Liver (tissue), 9 donors: ENCODE measurements around the gene SLC2A4. TPM values are rescaled to one million over a fixed set of nuclear protein-coding genes. Genes with fewer than 3 reads are reported as not detected.
A peak's percentile ranks its signal among the peaks of the same experiment; 100 is the strongest.

Experiments used
- DNase-seq: peaks from one replicate; pipeline ENCODE4 v3.0.0-alpha.2; 2017; ENCODE audit warnings: low spot score
- H3K27ac ChIP-seq, 2 donors: one replicate each; pipeline ENCODE4 v1.7.0; 2013; ENCODE audit warnings: inconsistent platforms in 2 of 2, low read length in 2 of 2, control low read depth in 1 of 2, low read depth in 1 of 2, mild to moderate bottlenecking in 1 of 2
- H3K27me3 ChIP-seq, 4 donors: one replicate each; pipeline versions ENCODE4 v1.6.1 to v1.7.0; 2013; ENCODE audit warnings: low read length in 3 of 4, inconsistent platforms in 1 of 4, mild to moderate bottlenecking in 1 of 4, moderate library complexity in 1 of 4; ENCODE audit not compliant: control insufficient read depth in 4 of 4, insufficient read depth in 4 of 4
- H3K36me3 ChIP-seq, 4 donors: one replicate each; pipeline versions ENCODE4 v1.6.1 to v1.7.0; 2013; ENCODE audit warnings: low read length in 3 of 4, mild to moderate bottlenecking in 3 of 4, low read depth in 1 of 4, moderate library complexity in 1 of 4; ENCODE audit not compliant: control insufficient read depth in 4 of 4, insufficient read depth in 3 of 4
- H3K4me1 ChIP-seq, 4 donors: one replicate each; pipeline versions ENCODE4 v1.6.1 to v1.7.0; 2013; ENCODE audit warnings: low read length in 3 of 4, mild to moderate bottlenecking in 3 of 4, moderate library complexity in 1 of 4; ENCODE audit not compliant: control insufficient read depth in 4 of 4, insufficient read depth in 4 of 4
- H3K4me3 ChIP-seq, 3 donors: one replicate each; pipeline versions ENCODE4 v1.6.1 to v1.7.0; 2013; ENCODE audit warnings: low read length in 3 of 3, control low read depth in 1 of 3, low read depth in 1 of 3, mild to moderate bottlenecking in 1 of 3
- H3K9ac ChIP-seq, 2 donors: one replicate each; pipeline ENCODE4 v1.7.0; 2013; ENCODE audit warnings: low read length in 2 of 2, mild to moderate bottlenecking in 2 of 2, moderate library complexity in 2 of 2, control low read depth in 1 of 2, low read depth in 1 of 2
- H3K9me3 ChIP-seq, 4 donors: one replicate each; pipeline versions ENCODE4 v1.6.1 to v1.7.0; 2013; ENCODE audit warnings: low read length in 3 of 4; ENCODE audit not compliant: control insufficient read depth in 4 of 4
- CTCF ChIP-seq: fragments of 150-350 bp; IDR thresholded peaks from 2 replicates; pipeline ENCODE4 v1.5.1; 2017; ENCODE audit warnings: improper control_type of control experiment, low read depth, low read length; ENCODE audit not compliant: missing input control
- EGR1 ChIP-seq, 2 donors: IDR thresholded peaks; 2 replicates each; pipeline ENCODE4 v1.6.1; 2016 to 2018; ENCODE audit warnings: antibody characterized with exemption in 2 of 2, low read depth in 2 of 2
- FOXA1 ChIP-seq: IDR thresholded peaks from 2 replicates; pipeline ENCODE4 v1.6.1; 2016; ENCODE audit warnings: antibody characterized with exemption
- FOXA2 ChIP-seq: IDR thresholded peaks from 2 replicates; pipeline ENCODE4 v1.6.1; 2016; ENCODE audit warnings: antibody characterized with exemption
- GABPA ChIP-seq, 2 donors: IDR thresholded peaks in 1 of 2; conservative IDR thresholded peaks in 1 of 2; 2 replicates each; pipeline ENCODE4 v1.6.1; 2016; ENCODE audit warnings: antibody characterized with exemption in 2 of 2, mild to moderate bottlenecking in 1 of 2, moderate library complexity in 1 of 2
- HNF4A ChIP-seq, 2 donors: conservative IDR thresholded peaks; 2 replicates each; pipeline ENCODE4 v1.6.1; 2016; ENCODE audit warnings: antibody characterized with exemption in 2 of 2, mild to moderate bottlenecking in 2 of 2
- HNF4G ChIP-seq: IDR thresholded peaks from 2 replicates; pipeline ENCODE4 v1.6.1; 2016; ENCODE audit warnings: antibody characterized with exemption
- JUND ChIP-seq, 2 donors: IDR thresholded peaks; 2 replicates each; pipeline ENCODE4 v1.6.1; 2016; ENCODE audit warnings: antibody characterized with exemption in 2 of 2
- NR2F2 ChIP-seq: IDR thresholded peaks from 2 replicates; pipeline ENCODE4 v1.6.1; 2016; ENCODE audit warnings: antibody characterized with exemption
- RAD21 ChIP-seq, 2 donors: IDR thresholded peaks; 2 replicates each; pipeline ENCODE4 v1.6.1; 2016; ENCODE audit warnings: antibody characterized with exemption in 2 of 2, mild to moderate bottlenecking in 2 of 2
- RXRA ChIP-seq, 2 donors: IDR thresholded peaks; 2 replicates each; pipeline ENCODE4 v1.6.1; 2017 to 2018; ENCODE audit warnings: antibody characterized with exemption in 2 of 2, mild to moderate bottlenecking in 1 of 2
- SP1 ChIP-seq: IDR thresholded peaks from 2 replicates; pipeline ENCODE4 v1.6.1; 2018; ENCODE audit warnings: antibody characterized with exemption, mild to moderate bottlenecking
- TAF1 ChIP-seq: conservative IDR thresholded peaks from 2 replicates; pipeline ENCODE4 v1.6.1; 2016; ENCODE audit warnings: antibody characterized with exemption, mild to moderate bottlenecking
- YY1 ChIP-seq: IDR thresholded peaks from 2 replicates; pipeline ENCODE4 v1.6.1; 2016; ENCODE audit warnings: antibody characterized with exemption, mild to moderate bottlenecking
- ZBTB33 ChIP-seq: IDR thresholded peaks from 2 replicates; pipeline ENCODE4 v1.6.1; 2016; ENCODE audit warnings: antibody characterized with exemption
- WGBS: extraction: QIAGEN DNeasy Blood & Tissue Kit; methylation state at CpG from one replicate; pipeline ENCODE4 v1.1.7; 2013; 5-methylcytosine and 5-hydroxymethylcytosine counted together
- polyA plus RNA-seq, 2 donors: library from polyadenylated mRNA; stranded (reverse) in 1 of 2; unstranded in 1 of 2; fragments of 200-250 nt in 1 of 2; fragments of >200 nt in 1 of 2; fragmentation: Nextera tagmentation in 1 of 2; extraction: Ambion mirVana in 1 of 2; gene quantifications; one replicate each; pipeline versions ENCODE4 v1.2.1 to v1.2.3, GENCODE V29; 2013 to 2015
- total RNA-seq, 2 donors: library from RNA; depleted of rRNA; stranded (reverse); fragments of >200 nt; gene quantifications; one replicate each; pipeline ENCODE4 v1.2.3, GENCODE V29; 2014
- TF ChIP-seq, protein P1 (sequence below): IDR thresholded peaks from 2 replicates; pipeline ENCODE4 v1.6.1; 2016; ENCODE audit warnings: antibody characterized with exemption
- TF ChIP-seq, protein P2 (sequence below): IDR thresholded peaks from 2 replicates; pipeline ENCODE4 v1.6.1; 2016; ENCODE audit warnings: antibody characterized with exemption
- TF ChIP-seq, protein P3 (sequence below): IDR thresholded peaks from 2 replicates; pipeline ENCODE4 v1.6.1; 2016; ENCODE audit warnings: antibody characterized with exemption, mild to moderate bottlenecking
- donor health status: healthy.
- donor health status: healthy.
- donor health status: healthy.
- donor health status: healthy.
- donor health status: healthy.

SLC2A4 gene
- total and polyA plus RNA-seq, 4 donors: 0.42 to 10.6 (median 1.6) TPM

DNA sequence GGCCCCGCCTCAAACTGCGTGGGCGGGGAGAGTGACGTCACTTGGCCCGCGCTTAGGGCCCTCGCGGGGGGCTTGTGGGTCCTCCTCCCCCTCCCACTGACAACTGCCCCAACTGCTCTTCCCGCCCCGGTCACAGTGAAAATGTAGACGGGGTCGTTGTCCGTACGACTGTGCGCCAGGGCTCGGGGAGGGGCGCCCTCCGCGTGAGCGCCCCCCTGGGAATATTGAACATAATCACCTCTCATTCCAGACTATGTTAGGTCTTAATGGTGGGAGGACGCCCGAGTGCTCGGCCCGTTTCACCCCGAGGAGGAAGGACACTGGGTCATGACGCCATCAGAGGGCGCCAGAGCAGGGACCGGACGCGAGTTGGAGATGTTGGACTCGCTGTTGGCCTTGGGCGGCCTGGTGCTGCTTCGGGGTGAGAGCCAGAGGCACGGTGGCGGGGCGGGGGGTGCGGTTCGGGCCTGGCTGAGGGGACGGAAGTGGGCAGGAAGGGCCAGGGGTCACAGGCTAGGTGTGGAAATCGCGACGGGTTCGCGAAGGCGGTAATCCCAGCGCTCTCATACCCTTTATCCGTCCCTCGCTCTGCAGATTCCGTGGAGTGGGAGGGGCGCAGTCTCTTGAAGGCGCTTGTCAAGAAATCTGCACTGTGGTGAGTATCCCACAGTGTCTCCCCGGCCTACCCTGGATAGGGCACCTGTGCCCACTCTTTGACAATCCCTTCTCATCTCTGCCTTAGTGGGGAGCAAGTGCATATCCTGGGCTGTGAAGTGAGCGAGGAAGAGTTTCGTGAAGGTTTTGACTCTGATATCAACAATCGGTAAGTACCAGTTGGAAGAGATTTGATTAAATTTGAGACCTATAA, 29.1 kb upstream of the SLC2A4 start, which contains the start of gene ELP5:
Gene ELP5 (plus strand): TSS at position 40 of the 868 bp plus-strand sequence. CDS start 336 bp downstream, at position 376.
- peak; percentile 90 for DNase-seq
- no peaks in the 10 kb centered on the region for H3K27me3 ChIP-seq
- H3K4me3 ChIP-seq: peak within 1 kb of the TSS; percentile 93 to 96 (median 95)
- peaks cover 4 to 33% (median 28%) of the 10 kb centered on the region in 4 donors for H3K4me1 ChIP-seq
- H3K9ac ChIP-seq: peak within 1 kb of the TSS; percentile 92 to 95
- no peak for TF ChIP-seq GABPA (IDR thresholded peaks at IDR 0.05 in 1 of 2, conservative IDR thresholded peaks at IDR 0.05 in 1 of 2)
- no peak for TF ChIP-seq HNF4G
- TF ChIP-seq NR2F2: no peak
- TF ChIP-seq, protein P1, sequence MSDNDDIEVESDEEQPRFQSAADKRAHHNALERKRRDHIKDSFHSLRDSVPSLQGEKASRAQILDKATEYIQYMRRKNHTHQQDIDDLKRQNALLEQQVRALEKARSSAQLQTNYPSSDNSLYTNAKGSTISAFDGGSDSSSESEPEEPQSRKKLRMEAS: no peak
- TF ChIP-seq YY1: peak; percentile 85
- TF ChIP-seq HNF4A (conservative IDR thresholded peaks at IDR 0.05): peak; percentile 54 to 56
- no peak for TF ChIP-seq ZBTB33
- no peak for TF ChIP-seq CTCF
- TF ChIP-seq RXRA (IDR thresholded peaks at IDR 0.05): peak; percentile 75 to 84
- TF ChIP-seq RAD21 (IDR thresholded peaks at IDR 0.05): peak; percentile 28 to 43
- peak; percentile 35 for TF ChIP-seq FOXA2
- TF ChIP-seq, protein P2, sequence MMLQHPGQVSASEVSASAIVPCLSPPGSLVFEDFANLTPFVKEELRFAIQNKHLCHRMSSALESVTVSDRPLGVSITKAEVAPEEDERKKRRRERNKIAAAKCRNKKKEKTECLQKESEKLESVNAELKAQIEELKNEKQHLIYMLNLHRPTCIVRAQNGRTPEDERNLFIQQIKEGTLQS: no peak
- TF ChIP-seq FOXA1: no peak
- TF ChIP-seq EGR1 (IDR thresholded peaks at IDR 0.05; ENCODE audit: low read depth in 2 of 2): peak; percentile 100
- TF ChIP-seq JUND (IDR thresholded peaks at IDR 0.05): peak in 1 of 2 donors; percentile 87
- TF ChIP-seq SP1: peak; percentile 79
- TF ChIP-seq TAF1: no peak
- TF ChIP-seq, protein P3, sequence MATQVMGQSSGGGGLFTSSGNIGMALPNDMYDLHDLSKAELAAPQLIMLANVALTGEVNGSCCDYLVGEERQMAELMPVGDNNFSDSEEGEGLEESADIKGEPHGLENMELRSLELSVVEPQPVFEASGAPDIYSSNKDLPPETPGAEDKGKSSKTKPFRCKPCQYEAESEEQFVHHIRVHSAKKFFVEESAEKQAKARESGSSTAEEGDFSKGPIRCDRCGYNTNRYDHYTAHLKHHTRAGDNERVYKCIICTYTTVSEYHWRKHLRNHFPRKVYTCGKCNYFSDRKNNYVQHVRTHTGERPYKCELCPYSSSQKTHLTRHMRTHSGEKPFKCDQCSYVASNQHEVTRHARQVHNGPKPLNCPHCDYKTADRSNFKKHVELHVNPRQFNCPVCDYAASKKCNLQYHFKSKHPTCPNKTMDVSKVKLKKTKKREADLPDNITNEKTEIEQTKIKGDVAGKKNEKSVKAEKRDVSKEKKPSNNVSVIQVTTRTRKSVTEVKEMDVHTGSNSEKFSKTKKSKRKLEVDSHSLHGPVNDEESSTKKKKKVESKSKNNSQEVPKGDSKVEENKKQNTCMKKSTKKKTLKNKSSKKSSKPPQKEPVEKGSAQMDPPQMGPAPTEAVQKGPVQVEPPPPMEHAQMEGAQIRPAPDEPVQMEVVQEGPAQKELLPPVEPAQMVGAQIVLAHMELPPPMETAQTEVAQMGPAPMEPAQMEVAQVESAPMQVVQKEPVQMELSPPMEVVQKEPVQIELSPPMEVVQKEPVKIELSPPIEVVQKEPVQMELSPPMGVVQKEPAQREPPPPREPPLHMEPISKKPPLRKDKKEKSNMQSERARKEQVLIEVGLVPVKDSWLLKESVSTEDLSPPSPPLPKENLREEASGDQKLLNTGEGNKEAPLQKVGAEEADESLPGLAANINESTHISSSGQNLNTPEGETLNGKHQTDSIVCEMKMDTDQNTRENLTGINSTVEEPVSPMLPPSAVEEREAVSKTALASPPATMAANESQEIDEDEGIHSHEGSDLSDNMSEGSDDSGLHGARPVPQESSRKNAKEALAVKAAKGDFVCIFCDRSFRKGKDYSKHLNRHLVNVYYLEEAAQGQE: peak; percentile 62
- H3K36me3 ChIP-seq: peaks cover 0 to 15% (median 9%) of the 10 kb centered on the region in 4 donors
- H3K9me3 ChIP-seq: no peaks in the 10 kb centered on the region
- H3K27ac ChIP-seq: peak within 1 kb of the TSS; percentile 95 to 100
- 1% methylated on average over 55 of the region's 55 CpGs for WGBS
